ENCODE results near the gene CSMD2.

The CSMD2 gene

GRCh38 chr1:33575324-33575879 lies 589.6 kb downstream of the CSMD2 start:
- no peak for TF ChIP-seq CTCF (IDR thresholded peaks at IDR 0.05; ENCODE audit: low read depth, low read length)
- DNase-seq (ENCODE audit: extremely low read depth, low read depth), result no peak

DNA sequence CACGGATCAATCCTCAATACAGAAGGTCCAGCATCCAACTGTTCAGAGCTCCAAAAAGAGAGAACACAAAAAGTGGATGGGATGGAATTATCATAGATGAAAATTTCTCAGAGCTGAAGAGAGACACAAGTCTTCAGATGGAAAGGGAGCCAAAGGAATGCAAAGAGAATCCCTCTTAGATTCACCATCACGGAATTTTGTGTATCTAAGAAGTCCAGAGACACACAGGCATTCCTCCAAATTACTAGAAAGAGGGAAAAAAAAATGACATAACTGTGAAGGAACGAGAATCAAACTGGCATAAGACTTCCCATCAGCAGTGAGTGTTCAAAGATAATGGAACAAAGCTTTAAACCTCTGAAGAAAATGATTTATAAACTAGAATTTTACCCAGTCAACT lies 591.4 kb downstream of the CSMD2 start:
- no peak for DNase-seq (ENCODE audit: extremely low read depth, low read depth)
- no peak for TF ChIP-seq CTCF (IDR thresholded peaks at IDR 0.05; ENCODE audit: low read depth, low read length)

- no peak for DNase-seq (ENCODE audit: extremely low read depth, low read depth)
Measured at GRCh38 chr1:33572387-33572786, 592.6 kb downstream of the CSMD2 start.

DNA sequence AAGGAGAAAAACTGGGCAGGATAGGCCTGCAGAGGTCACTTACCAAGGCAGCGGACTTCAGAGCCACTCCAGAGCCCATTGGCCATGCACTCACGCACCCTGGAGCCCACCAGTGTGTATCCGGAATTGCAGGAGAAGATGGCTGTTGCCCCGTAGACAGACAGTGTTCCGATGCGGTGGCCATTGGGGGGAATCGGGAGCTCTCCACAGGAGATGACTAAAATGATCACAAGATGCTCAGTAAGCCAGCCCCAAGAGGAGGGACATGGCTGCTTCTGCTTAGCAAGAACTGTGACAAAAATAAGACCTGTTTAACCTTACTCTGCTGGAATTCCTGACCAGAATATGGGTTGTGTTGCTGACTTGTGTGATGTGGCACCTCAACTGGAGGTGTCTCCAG lies 595.7 kb downstream of the CSMD2 start:
- no peak for DNase-seq (ENCODE audit: extremely low read depth, low read depth)

More at GRCh38 chr1:33572387-33572786, 592.6 kb downstream of the CSMD2 start:
- no peak for TF ChIP-seq CTCF (IDR thresholded peaks at IDR 0.05; ENCODE audit: low read depth, low read length)

DNA sequence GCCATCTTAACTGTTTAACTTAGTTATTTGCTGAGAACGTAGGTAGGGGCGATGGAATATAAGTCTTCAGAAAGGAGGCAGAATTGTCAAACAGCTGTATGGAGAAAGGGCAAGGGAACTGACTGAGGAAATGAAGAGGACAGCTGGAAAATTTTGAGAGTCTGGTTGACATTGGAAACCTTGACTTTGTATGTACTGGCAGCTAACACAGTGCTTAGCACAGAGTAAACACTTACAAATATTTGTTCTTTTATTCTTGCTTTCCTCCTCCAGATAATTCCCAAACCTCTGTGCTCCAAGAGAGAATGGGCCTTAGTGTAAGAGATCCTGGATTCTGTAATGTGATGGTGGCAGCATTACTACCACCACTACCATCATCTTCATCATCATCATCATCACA lies 601.3 kb downstream of the CSMD2 start:
- TF ChIP-seq CTCF (IDR thresholded peaks at IDR 0.05; ENCODE audit: low read depth, low read length), result no peak
- no peak for DNase-seq (ENCODE audit: extremely low read depth, low read depth)

More for the DNA sequence above, 595.7 kb downstream of the CSMD2 start:
- no peak for TF ChIP-seq CTCF (IDR thresholded peaks at IDR 0.05; ENCODE audit: low read depth, low read length)

GRCh38 chr1:33562563-33562962 lies 602.5 kb downstream of the CSMD2 start:
- DNase-seq (ENCODE audit: extremely low read depth, low read depth), result no peak
- no peak for TF ChIP-seq CTCF (IDR thresholded peaks at IDR 0.05; ENCODE audit: low read depth, low read length)

- TF ChIP-seq CTCF (IDR thresholded peaks at IDR 0.05; ENCODE audit: low read depth, low read length), result no peak
- DNase-seq (ENCODE audit: extremely low read depth, low read depth), result no peak
Measured at GRCh38 chr1:33561576-33561975, 603.5 kb downstream of the CSMD2 start.

Data from AG09319 (cell line).